Tibial nerve (tissue), 4 donors: ENCODE data around the gene KLHDC4. TPM values are rescaled to one million over a fixed set of nuclear protein-coding genes. Genes with fewer than 3 reads are reported as not detected.
A peak's percentile ranks its signal among the peaks of the same experiment; 100 is the strongest.

Experiments
- DNase-seq, 2 donors: peaks; one replicate each; pipeline ENCODE4 v3.0.0-alpha.2; 2019; ENCODE audit warnings: low spot score in 2 of 2
- H3K27ac ChIP-seq, 4 donors: fragments of 200-600 bp; sonication (generic) in 3 of 4; one replicate each; pipeline ENCODE4 v1.5.1; 2017 to 2019; ENCODE audit warnings: mild to moderate bottlenecking in 1 of 4
- H3K27me3 ChIP-seq, 2 donors: fragments of 200-600 bp; sonication (generic) in 1 of 2; one replicate each; pipeline versions ENCODE4 v1.5.1 to v1.6.0; 2017 to 2019
- H3K36me3 ChIP-seq, 3 donors: fragments of 200-600 bp; sonication (generic); one replicate each; pipeline ENCODE4 v1.5.1; 2018 to 2019
- H3K4me1 ChIP-seq, 4 donors: fragments of 200-600 bp; sonication (generic) in 3 of 4; one replicate each; pipeline ENCODE4 v1.5.1; 2017 to 2019
- H3K4me3 ChIP-seq, 4 donors: fragments of 200-600 bp; sonication (generic) in 3 of 4; one replicate each; pipeline ENCODE4 v1.5.1; 2017 to 2019; ENCODE audit warnings: mild to moderate bottlenecking in 1 of 4, moderate library complexity in 1 of 4
- H3K9me3 ChIP-seq, 4 donors: fragments of 200-600 bp; sonication (generic) in 3 of 4; one replicate each; pipeline ENCODE4 v1.5.1; 2017 to 2019
- CTCF ChIP-seq, 5 experiments: fragments of 200-600 bp in 3 of 5; fragments of 450-650 bp in 2 of 5; sonication (generic) in 3 of 5; IDR thresholded peaks; one replicate each; pipeline ENCODE4 v1.5.1; 2016 to 2019; ENCODE audit warnings: antibody characterized with exemption in 5 of 5, mild to moderate bottlenecking in 3 of 5, moderate library complexity in 2 of 5
- EP300 ChIP-seq, 2 donors: sonication (generic); formaldehyde crosslinking; IDR thresholded peaks; one replicate each; pipeline ENCODE4 v1.6.1; 2017; ENCODE audit warnings: antibody characterized with exemption in 2 of 2, mild to moderate bottlenecking in 1 of 2
- POLR2A ChIP-seq, 2 donors: fragments of 450-650 bp; IDR thresholded peaks; one replicate each; pipeline ENCODE4 v1.6.1; 2017; ENCODE audit warnings: antibody characterized with exemption in 2 of 2, mild to moderate bottlenecking in 2 of 2, moderate library complexity in 2 of 2
- WGBS, 2 donors: methylation state at CpG; one replicate each; pipeline ENCODE4 v1.1.5; 2018; 5-methylcytosine and 5-hydroxymethylcytosine counted together
- total RNA-seq, 4 donors: library from RNA; depleted of rRNA; stranded (reverse); fragments of >200 nt; gene quantifications; one replicate each; pipeline ENCODE4 v1.1.0, GENCODE V29; 2016

Gene KLHDC4
- total RNA-seq, 4 donors from 2014 or later = 26.9 to 61.5 (median 42.5) TPM

GRCh38 chr16:87801679-87802259 is 36.0 kb upstream of the KLHDC4 start:
- Histone ChIP-seq H3K4me3 (no peak overlapping the region), H3K9me3 (peaks cover 0 to 19% (median 0%) of the 10 kb centered on the region in 4 donors), H3K4me1 (peaks cover 0 to 7% (median 3%) of the 10 kb centered on the region in 4 donors), H3K36me3 (no peaks in the 10 kb centered on the region), H3K27ac (no peak overlapping the region), H3K27me3 (peaks cover 0 to 18% of the 10 kb centered on the region in 2 donors)
- WGBS, 2 donors = 84 to 88% methylated on average over 10 to 13 of the region's 16 CpGs
- DNase-seq = no peak
- no peak for TF ChIP-seq CTCF (IDR thresholded peaks at IDR 0.05)
- TF ChIP-seq POLR2A (IDR thresholded peaks at IDR 0.05) = no peak
- no peak for TF ChIP-seq EP300 (IDR thresholded peaks at IDR 0.05)

- Histone ChIP-seq H3K36me3 (no peaks in the 10 kb centered on the region), H3K9me3 (peaks cover 0 to 19% (median 0%) of the 10 kb centered on the region in 4 donors), H3K27ac (no peak overlapping the region), H3K27me3 (peaks cover 0 to 7% of the 10 kb centered on the region in 2 donors), H3K4me3 (no peak overlapping the region), H3K4me1 (no peaks in the 10 kb centered on the region)
- no peak for DNase-seq
- TF ChIP-seq EP300 (IDR thresholded peaks at IDR 0.05) (no peak), CTCF (IDR thresholded peaks at IDR 0.05) (no peak), POLR2A (IDR thresholded peaks at IDR 0.05) (no peak)
- 86 to 91% methylated on average over 6 of the region's 6 CpGs for WGBS, 2 donors
These were observed 34.7 kb upstream of the KLHDC4 start for GRCh38 chr16:87800497-87800896.

GRCh38 chr16:87795336-87795735 is 29.6 kb upstream of the KLHDC4 start:
- H3K36me3 ChIP-seq = no peaks in the 10 kb centered on the region
- H3K9me3 ChIP-seq = peaks cover 0 to 5% (median 0%) of the 10 kb centered on the region in 4 donors
- no peaks in the 10 kb centered on the region for H3K27me3 ChIP-seq
- WGBS, 2 donors = 63 to 78% methylated on average over 11 to 12 of the region's 12 CpGs
- H3K27ac ChIP-seq = no peak overlapping the region
- H3K4me1 ChIP-seq = no peaks in the 10 kb centered on the region
- H3K4me3 ChIP-seq = no peak overlapping the region
- TF ChIP-seq EP300 (IDR thresholded peaks at IDR 0.05) = no peak
- TF ChIP-seq CTCF (IDR thresholded peaks at IDR 0.05) = no peak
- no peak for TF ChIP-seq POLR2A (IDR thresholded peaks at IDR 0.05)
- no peak for DNase-seq

- no peak overlapping the region for H3K4me3 ChIP-seq
- WGBS, 2 donors = 87 to 88% methylated on average over 11 to 14 of the region's 14 CpGs
- DNase-seq = no peak
- H3K36me3 ChIP-seq = no peaks in the 10 kb centered on the region
- peaks cover 0 to 1% (median 0%) of the 10 kb centered on the region in 4 donors for H3K9me3 ChIP-seq
- no peaks in the 10 kb centered on the region for H3K27me3 ChIP-seq
- no peak for TF ChIP-seq EP300 (IDR thresholded peaks at IDR 0.05)
- no peak for TF ChIP-seq POLR2A (IDR thresholded peaks at IDR 0.05)
- no peak for TF ChIP-seq CTCF (IDR thresholded peaks at IDR 0.05)
- no peaks in the 10 kb centered on the region for H3K4me1 ChIP-seq
- no peak overlapping the region for H3K27ac ChIP-seq
These were observed 28.8 kb upstream of the KLHDC4 start for GRCh38 chr16:87794485-87795078.

- Histone ChIP-seq H3K27ac (peak overlapping the region in 1 of 4 donors; percentile 85), H3K9me3 (no peaks in the 10 kb centered on the region), H3K4me1 (no peaks in the 10 kb centered on the region), H3K4me3 (no peak overlapping the region), H3K36me3 (no peaks in the 10 kb centered on the region), H3K27me3 (no peaks in the 10 kb centered on the region)
- WGBS, 2 donors = 92 to 93% methylated on average over 7 of the region's 7 CpGs
- no peak for TF ChIP-seq CTCF (IDR thresholded peaks at IDR 0.05)
- TF ChIP-seq POLR2A (IDR thresholded peaks at IDR 0.05) = no peak
- TF ChIP-seq EP300 (IDR thresholded peaks at IDR 0.05) = no peak
- DNase-seq = no peak
These were observed 26.4 kb upstream of the KLHDC4 start for GRCh38 chr16:87792205-87792565.
